HUES64 (cell line): Measurements from ENCODE around the gene NPHP3.
A peak's percentile ranks its signal among the peaks of the same experiment; 100 is the strongest.

Experiments used
- H3K27ac ChIP-seq: 2 replicates; pipeline ENCODE4 v1.7.0; 2013; ENCODE audit warnings: low read depth, low read length, inconsistent platforms
- H3K27me3 ChIP-seq: 2 replicates; pipeline ENCODE4 v1.6.1; 2013; ENCODE audit warnings: mild to moderate bottlenecking, low read length; ENCODE audit not compliant: insufficient read depth
- H3K36me3 ChIP-seq: 2 replicates; pipeline ENCODE4 v1.6.1; 2013; ENCODE audit warnings: mild to moderate bottlenecking, low read length; ENCODE audit not compliant: insufficient read depth
- H3K4me1 ChIP-seq: 2 replicates; pipeline ENCODE4 v1.6.1; 2013; ENCODE audit warnings: mild to moderate bottlenecking, low read length, moderate library complexity; ENCODE audit not compliant: insufficient read depth
- H3K4me3 ChIP-seq: 2 replicates; pipeline ENCODE4 v1.5.1; 2013; ENCODE audit warnings: mild to moderate bottlenecking, low read length, moderate library complexity
- H3K9ac ChIP-seq: 2 replicates; pipeline ENCODE4 v1.6.1; 2013; ENCODE audit warnings: mild to moderate bottlenecking, low read depth, low read length
- H3K9me3 ChIP-seq: 2 replicates; pipeline ENCODE4 v1.6.1; 2013; ENCODE audit warnings: low read depth, low read length; ENCODE audit not compliant: insufficient read depth
- WGBS: fragments of 150-250, 120-280 bp; methylation state at CpG from one replicate; pipeline ENCODE4 v1.1.7; 2013; ENCODE audit warnings: missing lambda C conversion rate; 5-methylcytosine and 5-hydroxymethylcytosine counted together

NPHP3 gene

DNA sequence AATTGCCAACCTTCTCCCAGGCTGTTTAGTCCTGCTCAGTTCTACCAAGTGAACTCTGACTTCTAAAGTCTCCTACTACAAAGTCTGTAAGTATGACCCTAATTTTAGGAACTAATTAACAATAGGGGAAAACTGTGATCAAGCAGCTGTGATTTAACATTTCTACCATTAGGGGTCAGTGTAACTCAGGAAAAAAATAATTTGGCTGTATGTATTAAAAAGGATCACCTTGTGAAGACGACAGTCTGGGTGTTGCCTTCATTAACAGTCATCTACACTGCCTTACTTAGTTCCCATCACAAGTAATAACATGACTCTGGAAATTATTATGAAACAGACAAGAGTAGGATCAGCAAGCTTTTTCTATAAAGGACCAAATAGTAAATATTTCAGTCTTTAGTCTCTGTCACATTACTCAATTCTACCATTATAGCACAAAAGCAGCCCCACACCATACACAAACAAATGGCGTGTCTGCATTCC lies 4.2 kb upstream of the NPHP3 start:
- H3K9me3 ChIP-seq, result no peaks in the 10 kb centered on the region

DNA sequence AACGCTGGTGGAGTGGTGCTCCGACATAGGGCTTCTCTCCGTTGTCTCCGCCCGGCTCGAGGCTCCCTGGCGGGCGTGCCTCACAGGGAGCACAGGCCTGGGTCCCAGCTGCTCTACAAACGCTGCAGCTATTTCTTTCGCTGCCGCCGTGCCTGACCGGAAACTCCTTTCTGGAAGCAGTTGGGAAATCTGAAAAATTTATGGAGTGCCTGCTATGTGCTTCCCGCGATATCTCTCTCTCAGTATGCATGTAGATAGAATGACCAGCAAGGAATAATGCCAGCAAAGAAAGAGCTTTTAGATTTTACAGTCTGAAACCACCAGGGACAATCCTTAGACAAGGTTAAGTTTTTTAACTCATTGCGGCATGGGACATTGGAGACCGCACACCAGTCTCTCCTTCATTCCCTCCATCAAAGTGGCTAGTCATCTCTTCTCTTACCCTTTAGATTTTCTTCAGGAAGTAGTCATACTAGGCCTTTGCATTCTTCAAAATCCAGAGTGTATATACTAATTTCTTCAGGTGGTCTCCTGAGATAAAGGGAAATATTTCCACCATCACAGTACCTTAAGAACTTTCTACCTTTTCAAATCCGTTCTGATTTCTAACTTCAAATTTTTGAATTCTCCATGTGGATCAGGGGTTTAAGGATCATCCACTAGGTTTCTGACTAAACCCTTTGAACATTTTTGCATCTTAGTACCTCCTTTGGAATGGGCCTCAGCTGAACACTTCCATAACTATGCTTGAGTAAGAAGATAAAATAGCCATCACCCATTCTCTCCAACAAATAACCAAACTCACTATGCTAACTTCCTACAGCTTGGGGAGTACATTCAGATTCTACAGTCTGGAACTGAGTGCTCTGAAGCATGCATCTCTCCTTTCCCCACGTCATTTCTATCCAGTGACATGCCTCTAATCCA lies 1.1 kb upstream of the NPHP3 start:
- Histone ChIP-seq H3K9me3 (no peaks in the 10 kb centered on the region), H3K9ac (peak overlapping the region; percentile 83), H3K36me3 (peaks cover 12% of the 10 kb centered on the region), H3K4me3 (peak overlapping the region; percentile 99), H3K4me1 (peaks cover 5% of the 10 kb centered on the region; the same call in 1 of the 2 replicates), H3K27me3 (no peaks in the 10 kb centered on the region), H3K27ac (peak overlapping the region; percentile 80; the same call in 1 of the 2 replicates)
- 17% methylated on average over 19 of the region's 19 CpGs for WGBS

More for the DNA sequence above, 4.2 kb upstream of the NPHP3 start:
- WGBS, result 91% methylated on average over 1 of the region's 2 CpGs
- Histone ChIP-seq H3K4me1 (peaks cover 5% of the 10 kb centered on the region; the same call in 1 of the 2 replicates), H3K36me3 (no peaks in the 10 kb centered on the region), H3K27me3 (no peaks in the 10 kb centered on the region), H3K4me3 (no peak overlapping the region), H3K9ac (no peak overlapping the region), H3K27ac (no peak overlapping the region)

DNA sequence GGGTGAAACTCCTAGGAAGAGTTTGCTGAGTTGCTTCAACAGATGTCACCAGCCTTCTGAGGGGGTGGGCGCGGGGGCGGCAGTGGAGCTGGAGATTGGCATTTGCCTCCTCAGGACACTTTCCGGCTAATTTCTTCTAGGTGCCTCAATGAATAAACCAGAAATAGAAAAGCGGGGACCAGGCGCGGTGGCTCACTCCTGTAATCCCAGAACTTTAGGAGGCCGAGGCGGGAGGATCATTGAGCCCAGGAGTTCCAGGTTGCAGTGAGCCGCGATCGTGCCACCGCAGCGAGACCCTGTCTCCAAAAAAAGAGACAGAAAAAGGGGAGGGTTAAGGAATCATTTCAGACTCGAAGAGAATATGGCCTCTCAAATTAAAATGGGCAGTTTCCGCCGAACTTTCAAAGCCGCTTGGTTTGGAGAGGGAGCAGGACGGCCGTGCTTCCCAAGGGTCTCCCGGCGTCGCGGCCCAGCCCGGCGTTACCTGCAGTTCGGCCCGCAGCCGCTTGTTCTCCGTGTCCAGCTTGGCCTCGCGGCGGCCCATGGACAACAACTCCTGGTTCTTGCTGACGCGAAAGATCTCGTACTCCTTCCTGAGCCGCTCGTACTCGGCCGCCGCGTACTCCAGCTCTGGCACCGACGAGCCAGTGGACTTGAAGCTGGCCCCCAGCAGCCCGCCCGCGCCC lies 587 bp downstream of the NPHP3 start:
- peak overlapping the region; percentile 85; the same call in 1 of the 2 replicates for H3K27ac ChIP-seq
- peak overlapping the region; percentile 80 for H3K9ac ChIP-seq
- H3K4me3 ChIP-seq, result peak overlapping the region; percentile 92
- peaks cover 5% of the 10 kb centered on the region; the same call in 1 of the 2 replicates for H3K4me1 ChIP-seq
- no peaks in the 10 kb centered on the region for H3K27me3 ChIP-seq
- peaks cover 26% of the 10 kb centered on the region for H3K36me3 ChIP-seq
- WGBS, result 7% methylated on average over 47 of the region's 47 CpGs
- no peaks in the 10 kb centered on the region for H3K9me3 ChIP-seq

DNA sequence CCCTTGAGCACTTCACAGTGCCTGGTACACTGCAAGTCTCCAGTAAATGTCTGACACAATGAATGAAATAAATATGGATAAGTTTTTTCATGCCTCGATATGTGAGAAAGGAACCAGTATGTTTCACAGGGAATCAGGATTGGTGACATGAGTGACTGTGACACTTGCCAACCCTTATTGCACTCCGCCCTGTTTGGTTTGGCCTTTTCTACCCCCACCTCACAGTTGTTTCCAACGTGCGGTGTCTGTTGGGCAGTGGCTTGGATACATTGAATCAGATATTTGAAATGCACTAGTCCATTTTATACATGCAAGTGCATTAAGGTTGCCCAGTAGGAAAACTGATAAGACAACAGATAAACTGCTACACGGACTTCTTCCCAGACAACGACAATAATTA lies 2.0 kb downstream of the NPHP3 start:
- Histone ChIP-seq H3K9me3 (no peaks in the 10 kb centered on the region), H3K27me3 (no peaks in the 10 kb centered on the region), H3K4me3 (no peak overlapping the region), H3K27ac (no peak overlapping the region), H3K36me3 (peaks cover 40% of the 10 kb centered on the region), H3K9ac (no peak overlapping the region), H3K4me1 (peaks cover 5% of the 10 kb centered on the region; the same call in 1 of the 2 replicates)
- 84% methylated on average over 4 of the region's 6 CpGs for WGBS

DNA sequence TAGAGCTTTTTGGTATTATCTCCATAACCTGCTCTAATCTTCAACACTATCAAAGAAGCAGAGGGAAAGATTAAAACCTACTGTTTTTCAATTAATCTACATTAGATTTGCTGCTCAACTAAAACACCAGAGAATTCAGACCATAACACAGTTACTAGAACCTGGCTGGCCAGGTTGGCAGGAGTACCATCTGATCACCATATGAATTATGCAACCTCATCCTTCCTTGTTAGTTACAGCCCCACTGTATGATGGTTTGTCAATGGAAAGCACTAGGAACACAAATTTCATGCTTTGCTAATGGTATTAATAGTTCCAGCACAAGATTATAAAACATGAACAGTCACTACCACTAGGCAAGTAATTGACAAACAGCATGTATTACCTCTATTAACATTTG lies 5.8 kb downstream of the NPHP3 start:
- Histone ChIP-seq H3K9me3 (no peaks in the 10 kb centered on the region), H3K27me3 (no peaks in the 10 kb centered on the region), H3K36me3 (peaks cover 73% of the 10 kb centered on the region), H3K4me1 (no peaks in the 10 kb centered on the region), H3K4me3 (no peak overlapping the region), H3K27ac (no peak overlapping the region), H3K9ac (no peak overlapping the region)

DNA sequence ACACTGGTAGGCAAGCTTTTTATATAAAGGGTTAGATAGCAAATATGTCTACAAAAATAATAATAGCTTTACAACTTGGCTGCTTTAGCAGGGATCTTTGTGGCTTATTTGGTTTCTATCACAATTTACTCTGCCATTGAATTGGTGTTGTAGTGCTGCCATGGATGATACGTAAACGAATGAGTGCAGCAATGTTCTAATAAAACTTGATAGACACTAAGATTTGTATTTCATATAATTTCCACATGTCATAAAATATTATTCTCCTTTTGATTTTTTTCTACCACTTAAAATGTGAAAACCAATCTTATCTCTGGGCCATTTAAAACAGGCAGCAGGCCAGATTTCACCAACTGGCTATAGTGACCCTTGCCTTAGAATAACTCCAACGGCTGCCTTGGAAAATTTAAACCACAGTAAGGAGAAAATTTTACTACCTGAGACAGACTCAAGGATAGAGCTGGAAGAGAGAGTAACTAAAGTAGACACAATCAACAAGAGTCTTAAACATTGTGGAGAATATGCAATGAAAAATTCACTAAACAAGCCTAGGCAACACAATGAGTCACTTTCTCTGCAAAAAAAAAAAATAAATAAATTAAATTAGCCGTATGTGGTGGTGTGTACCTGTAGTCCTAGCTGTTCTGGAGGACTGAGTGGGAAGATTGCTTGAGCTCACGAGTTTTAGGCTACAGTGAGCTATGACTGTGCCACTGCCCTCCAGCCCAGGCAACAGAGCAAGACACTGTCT lies 8.1 kb downstream of the NPHP3 start:
- WGBS, result 87% methylated on average over 3 of the region's 5 CpGs
- H3K36me3 ChIP-seq, result peaks cover 88% of the 10 kb centered on the region
- H3K9me3 ChIP-seq, result no peaks in the 10 kb centered on the region
- no peak overlapping the region for H3K4me3 ChIP-seq
- no peak overlapping the region for H3K9ac ChIP-seq
- no peaks in the 10 kb centered on the region for H3K27me3 ChIP-seq
- no peak overlapping the region for H3K27ac ChIP-seq
- H3K4me1 ChIP-seq, result no peaks in the 10 kb centered on the region

DNA sequence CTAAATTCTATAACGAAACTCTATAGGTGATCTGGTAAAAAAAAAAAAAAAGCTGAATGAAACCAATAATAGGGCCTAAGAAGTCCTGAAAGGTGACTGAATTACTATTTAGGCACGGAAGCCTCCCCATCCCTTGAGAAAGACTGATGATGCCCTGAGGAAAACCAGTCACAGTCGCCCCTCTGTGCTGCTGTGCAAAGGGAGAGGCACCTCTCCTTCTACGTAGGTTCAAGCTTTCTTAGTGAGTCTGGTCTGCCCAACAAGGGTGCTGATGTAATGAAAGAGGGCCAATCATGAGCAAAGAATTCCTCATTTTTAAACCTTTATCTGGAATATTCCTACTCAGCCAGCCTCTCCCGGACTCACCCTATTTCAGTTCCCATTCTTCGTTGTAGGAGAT lies 11.9 kb downstream of the NPHP3 start:
- peaks cover 74% of the 10 kb centered on the region for H3K36me3 ChIP-seq
- no peaks in the 10 kb centered on the region for H3K9me3 ChIP-seq
- WGBS, result 97% methylated on average over 6 of the region's 6 CpGs
- no peak overlapping the region for H3K9ac ChIP-seq
- H3K27ac ChIP-seq, result no peak overlapping the region
- H3K27me3 ChIP-seq, result no peaks in the 10 kb centered on the region
- no peak overlapping the region for H3K4me3 ChIP-seq
- H3K4me1 ChIP-seq, result no peaks in the 10 kb centered on the region

DNA sequence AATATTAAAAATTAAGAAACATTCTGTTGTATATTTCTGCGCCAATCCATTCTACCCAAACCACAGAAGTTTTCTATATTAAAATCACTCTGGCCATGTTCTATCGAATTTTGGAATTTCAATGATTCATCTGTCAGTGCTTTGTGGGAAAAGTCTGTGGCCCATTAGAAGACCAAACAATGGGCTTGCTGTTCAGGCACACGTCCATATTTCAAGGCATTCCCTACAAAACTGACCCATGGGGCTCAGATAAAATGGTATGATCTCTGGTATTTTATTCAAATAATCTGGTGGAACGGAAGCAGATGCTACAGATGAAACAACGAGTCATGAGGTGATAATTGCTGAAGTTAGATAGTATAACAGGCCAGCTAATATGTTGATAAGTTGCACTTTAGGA lies 12.4 kb downstream of the NPHP3 start:
- H3K27me3 ChIP-seq, result no peaks in the 10 kb centered on the region
- H3K4me3 ChIP-seq, result no peak overlapping the region
- no peak overlapping the region for H3K9ac ChIP-seq
- H3K36me3 ChIP-seq, result peaks cover 73% of the 10 kb centered on the region
- H3K4me1 ChIP-seq, result no peaks in the 10 kb centered on the region
- no peaks in the 10 kb centered on the region for H3K9me3 ChIP-seq
- no peak overlapping the region for H3K27ac ChIP-seq
- 91% methylated on average over 4 of the region's 5 CpGs for WGBS

DNA sequence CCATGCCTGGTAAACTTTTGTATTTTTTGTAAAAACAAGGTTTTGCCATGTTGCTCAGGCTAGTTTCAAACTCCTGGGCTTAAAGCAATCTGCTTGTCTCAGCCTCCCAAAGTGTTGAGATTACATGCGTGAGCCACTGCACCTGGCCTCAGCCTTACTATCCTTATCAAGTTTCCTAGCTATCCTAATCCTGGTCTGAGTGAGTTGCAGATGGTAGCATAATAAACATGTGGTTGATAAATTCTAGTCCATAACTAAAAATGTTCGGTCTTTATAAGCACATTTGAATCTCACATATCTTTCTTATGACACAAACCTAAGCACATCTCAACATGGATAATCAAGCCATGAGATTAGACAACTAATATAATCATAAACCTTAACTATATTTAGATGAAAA lies 18.5 kb downstream of the NPHP3 start:
- Histone ChIP-seq H3K9ac (no peak overlapping the region), H3K4me1 (no peaks in the 10 kb centered on the region), H3K4me3 (no peak overlapping the region), H3K27ac (no peak overlapping the region), H3K36me3 (peaks cover 81% of the 10 kb centered on the region), H3K27me3 (no peaks in the 10 kb centered on the region), H3K9me3 (no peaks in the 10 kb centered on the region)
- WGBS, result 96% methylated on average over 2 of the region's 2 CpGs

DNA sequence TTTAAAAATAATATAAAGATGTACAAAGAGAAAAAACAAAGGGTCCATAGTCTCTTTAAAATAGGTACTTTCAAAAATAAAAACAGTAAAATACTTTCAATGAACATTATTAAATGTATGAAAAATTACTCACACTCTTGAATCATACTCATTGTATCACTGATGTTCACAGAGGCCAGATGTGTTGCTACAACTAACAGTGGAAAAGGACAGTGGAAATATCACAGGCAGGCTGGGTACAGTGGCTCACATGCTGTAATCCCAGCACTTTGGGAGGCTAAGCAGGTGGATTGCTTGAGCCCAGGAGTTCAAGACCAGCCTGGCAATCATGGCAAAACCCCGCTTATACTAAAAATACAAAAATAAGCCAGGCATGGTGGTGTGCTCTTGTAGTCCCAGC lies 26.8 kb downstream of the NPHP3 start:
- Histone ChIP-seq H3K36me3 (peaks cover 85% of the 10 kb centered on the region), H3K9ac (no peak overlapping the region), H3K27me3 (no peaks in the 10 kb centered on the region), H3K4me3 (no peak overlapping the region), H3K27ac (no peak overlapping the region), H3K4me1 (no peaks in the 10 kb centered on the region), H3K9me3 (no peaks in the 10 kb centered on the region)
- WGBS, result 100% methylated on average over 1 of the region's 1 CpG

DNA sequence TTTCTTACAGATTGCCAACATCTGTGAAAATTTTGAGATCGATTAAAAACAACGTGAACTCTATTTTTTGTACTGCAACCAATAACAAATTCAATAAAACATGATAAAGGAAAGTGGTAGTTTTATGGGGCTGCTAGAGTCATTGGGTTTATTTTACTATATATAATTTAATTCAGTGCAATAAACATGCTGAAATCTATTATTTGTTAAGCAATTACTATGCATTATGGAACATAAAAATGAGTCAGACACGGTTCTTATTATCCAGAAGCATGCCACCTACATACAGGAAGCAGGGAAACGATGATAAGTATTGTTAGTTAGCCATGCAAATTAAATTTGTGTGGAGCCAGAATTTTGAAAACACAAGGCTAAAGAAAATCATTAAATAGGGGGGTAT lies 27.2 kb downstream of the NPHP3 start:
- H3K27me3 ChIP-seq, result no peaks in the 10 kb centered on the region
- H3K36me3 ChIP-seq, result peaks cover 85% of the 10 kb centered on the region
- no peak overlapping the region for H3K27ac ChIP-seq
- no peaks in the 10 kb centered on the region for H3K4me1 ChIP-seq
- no peak overlapping the region for H3K4me3 ChIP-seq
- 90% methylated on average over 2 of the region's 4 CpGs for WGBS
- no peak overlapping the region for H3K9ac ChIP-seq
- H3K9me3 ChIP-seq, result no peaks in the 10 kb centered on the region
